Astrocyte (in vitro differentiated cells and primary cell): ENCODE data around the gene C4orf51. TPM values are rescaled to one million over a fixed set of nuclear protein-coding genes. Genes with fewer than 3 reads are reported as not detected.

ENCODE experiments used
- DNase-seq: peaks from one replicate; pipeline ENCODE4 v3.0.0-alpha.2; 2010; ENCODE audit warnings: low read depth
- FAIRE-seq: peaks from 2 replicates; lab custom pipeline; 2011; peaks lifted over from hg19 to GRCh38; lab: Jason Lieb, UNC
- H2AFZ ChIP-seq: 2 replicates; pipeline ENCODE4 v1.6.0; 2012; ENCODE audit warnings: low read depth, low read length, inconsistent platforms
- H3K27ac ChIP-seq: 2 replicates; pipeline ENCODE4 v1.5.1; 2011; ENCODE audit warnings: low read depth, low read length, inconsistent platforms
- H3K27me3 ChIP-seq: 2 replicates; pipeline ENCODE4 v1.6.0; 2011; ENCODE audit warnings: low read length, inconsistent platforms; ENCODE audit not compliant: insufficient read depth
- H3K36me3 ChIP-seq: 2 replicates; pipeline ENCODE4 v1.5.1; 2011; ENCODE audit warnings: low read length, inconsistent platforms; ENCODE audit not compliant: insufficient read depth
- H3K4me1 ChIP-seq: 2 replicates; pipeline ENCODE4 v1.5.1; 2011; ENCODE audit warnings: low read length, inconsistent platforms; ENCODE audit not compliant: insufficient read depth
- H3K4me2 ChIP-seq: 2 replicates; pipeline ENCODE4 v1.6.0; 2012; ENCODE audit warnings: low read length, inconsistent platforms
- H3K4me3 ChIP-seq: 2 replicates; pipeline ENCODE4 v1.5.1; 2011; ENCODE audit warnings: low read depth, mild to moderate bottlenecking, low read length, inconsistent platforms; ENCODE audit not compliant: insufficient read depth
- H3K79me2 ChIP-seq: 2 replicates; pipeline ENCODE4 v1.6.0; 2012; ENCODE audit warnings: mild to moderate bottlenecking, low read length, inconsistent platforms; ENCODE audit not compliant: insufficient read depth
- H3K9ac ChIP-seq: 2 replicates; pipeline ENCODE4 v1.6.0; 2012; ENCODE audit warnings: mild to moderate bottlenecking, low read length, inconsistent platforms
- H3K9me3 ChIP-seq: 2 replicates; pipeline ENCODE4 v1.5.1; 2012; ENCODE audit warnings: low read depth, mild to moderate bottlenecking, low read length, inconsistent platforms; ENCODE audit not compliant: insufficient read depth
- H4K20me1 ChIP-seq: 2 replicates; pipeline ENCODE4 v1.6.0; 2012; ENCODE audit warnings: low read length, inconsistent platforms; ENCODE audit not compliant: insufficient read depth
- H3K27ac Mint-ChIP-seq: one replicate; pipeline ENCODE4 v1.8.0; 2021; ENCODE audit warnings: mild to moderate bottlenecking, mixed read lengths; ENCODE audit not compliant: unreplicated experiment
- H3K27me3 Mint-ChIP-seq: one replicate; pipeline ENCODE4 v1.8.0; 2021; ENCODE audit warnings: low read depth, mixed read lengths; ENCODE audit not compliant: unreplicated experiment
- H3K36me3 Mint-ChIP-seq: one replicate; pipeline ENCODE4 v1.8.0; 2021; ENCODE audit warnings: low read depth, mixed read lengths; ENCODE audit not compliant: unreplicated experiment
- H3K4me1 Mint-ChIP-seq: one replicate; pipeline ENCODE4 v1.8.0; 2021; ENCODE audit warnings: low read depth, mixed read lengths; ENCODE audit not compliant: unreplicated experiment
- H3K4me3 Mint-ChIP-seq: one replicate; pipeline ENCODE4 v1.8.0; 2021; ENCODE audit warnings: mild to moderate bottlenecking, moderate library complexity, mixed read lengths; ENCODE audit not compliant: unreplicated experiment
- H3K9me3 Mint-ChIP-seq: one replicate; pipeline ENCODE4 v1.8.0; 2021; ENCODE audit warnings: mild to moderate bottlenecking, mixed read lengths; ENCODE audit not compliant: unreplicated experiment
- EZH2 ChIP-seq: IDR thresholded peaks from 2 replicates; pipeline ENCODE4 v1.6.1; 2012; ENCODE audit warnings: mild to moderate bottlenecking, low read length, inconsistent platforms; ENCODE audit not compliant: insufficient read depth
- total RNA-seq: library from RNA; stranded (reverse); gene quantifications from 2 replicates; pipeline ENCODE4 v1.2.1, GENCODE V29; 2021
- TF ChIP-seq, protein P1 (sequence below): IDR thresholded peaks from 2 replicates; pipeline ENCODE4 v1.5.1; 2011; ENCODE audit warnings: low read depth, mild to moderate bottlenecking, inconsistent platforms, low read length, moderate library complexity; ENCODE audit not compliant: insufficient read depth

The C4orf51 gene
- total RNA-seq, 1 donor from 2014 or later, result not detected

DNA sequence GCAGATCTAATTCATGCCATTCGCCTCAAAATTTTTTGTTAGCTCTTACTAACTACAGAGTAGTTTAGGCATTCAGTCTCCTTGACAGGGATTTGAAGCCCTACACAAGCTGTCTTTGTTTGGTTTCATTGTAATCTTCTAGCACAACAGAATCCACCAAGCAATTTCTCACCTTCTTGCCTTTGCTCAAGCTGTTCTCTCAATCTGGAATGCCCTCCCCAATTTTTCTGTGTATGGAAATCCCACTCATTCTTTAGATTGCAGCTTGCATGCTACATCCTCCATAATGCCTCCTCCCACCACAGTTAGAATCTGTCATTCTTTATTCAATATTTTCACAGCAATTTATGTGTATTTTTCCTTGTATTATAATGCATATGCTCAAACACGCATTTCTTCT, 63.7 kb downstream of the C4orf51 start:
- FAIRE-seq (no peak), DNase-seq (no peak)
- Mint-ChIP-seq H3K27me3 (no peaks in the 10 kb centered on the region), H3K4me3 (no peak overlapping the region), H3K9me3 (no peaks in the 10 kb centered on the region), H3K36me3 (peaks cover 2% of the 10 kb centered on the region), H3K4me1 (peaks cover 4% of the 10 kb centered on the region), H3K27ac (no peak overlapping the region)
- no peaks in the 10 kb centered on the region for H3K4me1 ChIP-seq
- no peak overlapping the region for H3K4me3 ChIP-seq
- no peak overlapping the region for H3K9ac ChIP-seq
- no peak overlapping the region for H2AFZ ChIP-seq
- no peaks in the 10 kb centered on the region for H3K27me3 ChIP-seq
- no peaks in the 10 kb centered on the region for H3K36me3 ChIP-seq
- no peaks in the 10 kb centered on the region for H3K79me2 ChIP-seq
- H3K27ac ChIP-seq, result no peak overlapping the region
- H3K4me2 ChIP-seq, result no peak overlapping the region
- no peaks in the 10 kb centered on the region for H3K9me3 ChIP-seq
- H4K20me1 ChIP-seq, result no peaks in the 10 kb centered on the region
- no peak for TF ChIP-seq EZH2
- TF ChIP-seq, protein P1, sequence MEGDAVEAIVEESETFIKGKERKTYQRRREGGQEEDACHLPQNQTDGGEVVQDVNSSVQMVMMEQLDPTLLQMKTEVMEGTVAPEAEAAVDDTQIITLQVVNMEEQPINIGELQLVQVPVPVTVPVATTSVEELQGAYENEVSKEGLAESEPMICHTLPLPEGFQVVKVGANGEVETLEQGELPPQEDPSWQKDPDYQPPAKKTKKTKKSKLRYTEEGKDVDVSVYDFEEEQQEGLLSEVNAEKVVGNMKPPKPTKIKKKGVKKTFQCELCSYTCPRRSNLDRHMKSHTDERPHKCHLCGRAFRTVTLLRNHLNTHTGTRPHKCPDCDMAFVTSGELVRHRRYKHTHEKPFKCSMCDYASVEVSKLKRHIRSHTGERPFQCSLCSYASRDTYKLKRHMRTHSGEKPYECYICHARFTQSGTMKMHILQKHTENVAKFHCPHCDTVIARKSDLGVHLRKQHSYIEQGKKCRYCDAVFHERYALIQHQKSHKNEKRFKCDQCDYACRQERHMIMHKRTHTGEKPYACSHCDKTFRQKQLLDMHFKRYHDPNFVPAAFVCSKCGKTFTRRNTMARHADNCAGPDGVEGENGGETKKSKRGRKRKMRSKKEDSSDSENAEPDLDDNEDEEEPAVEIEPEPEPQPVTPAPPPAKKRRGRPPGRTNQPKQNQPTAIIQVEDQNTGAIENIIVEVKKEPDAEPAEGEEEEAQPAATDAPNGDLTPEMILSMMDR, result no peak

DNA sequence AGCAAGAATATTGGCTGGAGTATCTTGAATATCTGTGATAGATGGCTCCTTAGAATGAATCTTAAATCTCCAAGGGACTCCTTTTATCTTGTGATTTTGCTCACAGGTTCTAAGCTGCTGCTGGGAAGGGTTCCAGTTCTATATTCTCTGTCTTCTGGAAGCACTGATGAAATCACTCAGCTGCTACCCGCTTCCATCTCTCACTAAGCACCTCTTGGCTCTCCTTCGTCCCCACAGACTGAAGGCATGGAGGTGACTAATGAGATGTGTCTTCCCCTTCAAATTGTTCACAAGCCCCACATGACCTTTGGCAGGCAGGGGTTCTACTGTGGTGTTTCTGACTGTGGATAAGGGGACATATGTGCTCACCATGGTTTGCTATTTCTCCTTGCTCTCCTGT, 75.9 kb downstream of the C4orf51 start:
- no peak overlapping the region for H3K27ac ChIP-seq
- H3K27me3 ChIP-seq, result no peaks in the 10 kb centered on the region
- TF ChIP-seq EZH2, result no peak
- TF ChIP-seq, protein P1, result no peak
- no peak overlapping the region for H3K4me3 ChIP-seq
- peak overlapping the region; percentile 31 for H3K27ac Mint-ChIP-seq
- no peak overlapping the region for H2AFZ ChIP-seq
- peaks cover 15% of the 10 kb centered on the region for H3K36me3 ChIP-seq
- H4K20me1 ChIP-seq, result peaks cover 4% of the 10 kb centered on the region
- H3K9me3 ChIP-seq, result no peaks in the 10 kb centered on the region
- H3K4me1 ChIP-seq, result no peaks in the 10 kb centered on the region
- peaks cover 24% of the 10 kb centered on the region for H3K36me3 Mint-ChIP-seq
- no peak overlapping the region for H3K4me2 ChIP-seq
- DNase-seq (peak; percentile 40), FAIRE-seq (no peak)
- no peaks in the 10 kb centered on the region for H3K27me3 Mint-ChIP-seq
- H3K9me3 Mint-ChIP-seq, result peaks cover 1% of the 10 kb centered on the region
- no peak overlapping the region for H3K4me3 Mint-ChIP-seq
- no peaks in the 10 kb centered on the region for H3K79me2 ChIP-seq
- H3K4me1 Mint-ChIP-seq, result peaks cover 11% of the 10 kb centered on the region
- no peak overlapping the region for H3K9ac ChIP-seq

DNA sequence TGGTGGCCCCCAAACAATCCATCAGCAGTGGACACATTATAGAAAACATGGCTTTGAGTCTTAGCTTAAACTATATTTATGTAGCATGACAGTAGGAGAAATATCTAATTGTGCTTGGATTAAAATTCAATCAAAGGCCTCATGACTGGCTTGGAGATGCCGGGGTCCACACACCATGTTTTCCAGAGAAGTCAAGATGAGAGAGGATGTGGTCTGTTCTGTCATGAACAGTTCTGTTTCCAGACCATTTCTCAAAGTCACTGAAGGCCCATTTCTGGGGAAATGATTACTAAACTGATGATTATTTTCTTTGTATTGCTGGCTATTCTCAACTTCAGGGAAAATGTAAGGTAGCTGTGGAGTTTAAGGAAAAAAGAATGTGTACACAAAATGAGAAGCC, 76.3 kb downstream of the C4orf51 start:
- no peaks in the 10 kb centered on the region for H3K27me3 Mint-ChIP-seq
- Histone ChIP-seq H3K27ac (no peak overlapping the region), H3K79me2 (no peaks in the 10 kb centered on the region), H3K27me3 (no peaks in the 10 kb centered on the region), H3K36me3 (peaks cover 19% of the 10 kb centered on the region), H3K9ac (no peak overlapping the region), H2AFZ (no peak overlapping the region), H3K9me3 (no peaks in the 10 kb centered on the region), H3K4me3 (no peak overlapping the region), H3K4me1 (no peaks in the 10 kb centered on the region), H3K4me2 (no peak overlapping the region), H4K20me1 (peaks cover 4% of the 10 kb centered on the region)
- H3K9me3 Mint-ChIP-seq, result peaks cover 1% of the 10 kb centered on the region
- H3K4me3 Mint-ChIP-seq, result no peak overlapping the region
- TF ChIP-seq EZH2, result no peak
- TF ChIP-seq, protein P1, result no peak
- H3K36me3 Mint-ChIP-seq, result peaks cover 25% of the 10 kb centered on the region
- FAIRE-seq (no peak), DNase-seq (no peak)
- peaks cover 11% of the 10 kb centered on the region for H3K4me1 Mint-ChIP-seq
- H3K27ac Mint-ChIP-seq, result peak overlapping the region; percentile 31
